Immature natural killer cell (primary cell): ENCODE measurements around the gene KIF7. TPM values are rescaled to one million over a fixed set of nuclear protein-coding genes. Genes with fewer than 3 reads are reported as not detected.
"Not testable (repeated sequence)": the region's sequence is repeated elsewhere in the genome, so short reads cannot be mapped to it uniquely, and the experiment has no call there.

Source experiments
- DNase-seq, 3 donors: peaks; one replicate each; pipeline ENCODE4 v3.0.0; 2022; ENCODE audit warnings: mixed read lengths in 1 of 3
- H3K27ac Mint-ChIP-seq, 6 donors: one replicate each; pipeline ENCODE4 v1.8.0; 2020; ENCODE audit warnings: mixed read lengths in 6 of 6, mild to moderate bottlenecking in 5 of 6, inconsistent platforms in 4 of 6, moderate library complexity in 3 of 6
- H3K27me3 Mint-ChIP-seq, 3 donors: one replicate each; pipeline ENCODE4 v1.8.0; 2020 to 2021; ENCODE audit warnings: low read depth in 3 of 3, mild to moderate bottlenecking in 3 of 3, mixed read lengths in 3 of 3, moderate library complexity in 3 of 3, inconsistent platforms in 1 of 3
- H3K36me3 Mint-ChIP-seq, 3 donors: one replicate each; pipeline ENCODE4 v1.8.0; 2020; ENCODE audit warnings: mixed read lengths in 3 of 3, inconsistent platforms in 2 of 3, mild to moderate bottlenecking in 2 of 3
- H3K4me1 Mint-ChIP-seq, 2 donors: one replicate each; pipeline ENCODE4 v1.8.0; 2020; ENCODE audit warnings: inconsistent platforms in 2 of 2, mild to moderate bottlenecking in 2 of 2, mixed read lengths in 2 of 2, moderate library complexity in 1 of 2
- H3K4me3 Mint-ChIP-seq, 5 donors: one replicate each; pipeline ENCODE4 v1.8.0; 2020; ENCODE audit warnings: mild to moderate bottlenecking in 5 of 5, mixed read lengths in 5 of 5, inconsistent platforms in 3 of 5, moderate library complexity in 3 of 5
- H3K9me3 Mint-ChIP-seq, 6 donors: one replicate each; pipeline ENCODE4 v1.8.0; 2020; ENCODE audit warnings: mild to moderate bottlenecking in 6 of 6, mixed read lengths in 6 of 6, inconsistent platforms in 4 of 6, moderate library complexity in 3 of 6
- polyA plus RNA-seq, 3 donors: library from polyadenylated mRNA; unstranded; fragments of 300-500 nt; fragmentation: Illumina TruSeq; gene quantifications; one replicate each; pipeline ENCODE4 v1.2.3, GENCODE V29; 2021

KIF7 gene
- polyA plus RNA-seq, 3 donors from 2014 or later: 0.16 TPM; not detected in 2

- H3K27ac Mint-ChIP-seq: no peak overlapping the region
- H3K4me3 Mint-ChIP-seq: no peak overlapping the region
- H3K4me1 Mint-ChIP-seq: no peaks in the 10 kb centered on the region
- peaks cover 17 to 44% (median 20%) of the 10 kb centered on the region in 3 donors for H3K36me3 Mint-ChIP-seq
- DNase-seq: no peak
- no peaks in the 10 kb centered on the region for H3K27me3 Mint-ChIP-seq
- peaks cover 0 to 17% (median 7%) of the 10 kb centered on the region in 6 donors for H3K9me3 Mint-ChIP-seq
Observed at GRCh38 chr15:89611317-89611716, 44.0 kb downstream of the KIF7 start.

GRCh38 chr15:89599021-89599420 lies 56.2 kb downstream of the KIF7 start:
- Mint-ChIP-seq H3K36me3 (peaks cover 0 to 11% (median 0%) of the 10 kb centered on the region in 3 donors), H3K4me1 (no peaks in the 10 kb centered on the region), H3K27ac (no peak overlapping the region)

GRCh38 chr15:89593018-89593417 lies 62.2 kb downstream of the KIF7 start:
- no peak overlapping the region for H3K27ac Mint-ChIP-seq
- H3K4me1 Mint-ChIP-seq: no peaks in the 10 kb centered on the region
- peaks cover 0 to 8% (median 0%) of the 10 kb centered on the region in 3 donors for H3K36me3 Mint-ChIP-seq

More at GRCh38 chr15:89599021-89599420, 56.2 kb downstream of the KIF7 start:
- DNase-seq: no peak
- H3K27me3 Mint-ChIP-seq: peaks cover 0 to 2% (median 1%) of the 10 kb centered on the region in 3 donors
- H3K4me3 Mint-ChIP-seq: no peak overlapping the region
- no peaks in the 10 kb centered on the region for H3K9me3 Mint-ChIP-seq

GRCh38 chr15:89591834-89592233 lies 63.4 kb downstream of the KIF7 start:
- peaks cover 0 to 3% (median 0%) of the 10 kb centered on the region in 3 donors for H3K36me3 Mint-ChIP-seq
- no peaks in the 10 kb centered on the region for H3K9me3 Mint-ChIP-seq
- H3K4me3 Mint-ChIP-seq: no peak overlapping the region
- no peaks in the 10 kb centered on the region for H3K27me3 Mint-ChIP-seq
- no peak for DNase-seq
- H3K27ac Mint-ChIP-seq: no peak overlapping the region
- H3K4me1 Mint-ChIP-seq: no peaks in the 10 kb centered on the region

More at GRCh38 chr15:89593018-89593417, 62.2 kb downstream of the KIF7 start:
- H3K9me3 Mint-ChIP-seq: no peaks in the 10 kb centered on the region
- no peak overlapping the region for H3K4me3 Mint-ChIP-seq
- no peak for DNase-seq
- H3K27me3 Mint-ChIP-seq: no peaks in the 10 kb centered on the region

GRCh38 chr15:89587955-89588354 lies 67.3 kb downstream of the KIF7 start:
- no peak for DNase-seq
- no peaks in the 10 kb centered on the region for H3K4me1 Mint-ChIP-seq
- H3K4me3 Mint-ChIP-seq: no peak overlapping the region
- H3K27ac Mint-ChIP-seq: no peak overlapping the region
- H3K27me3 Mint-ChIP-seq: no peaks in the 10 kb centered on the region
- H3K36me3 Mint-ChIP-seq: no peaks in the 10 kb centered on the region
- H3K9me3 Mint-ChIP-seq: no peaks in the 10 kb centered on the region

- no peaks in the 10 kb centered on the region for H3K9me3 Mint-ChIP-seq
- H3K4me3 Mint-ChIP-seq: no peak overlapping the region
Observed at GRCh38 chr15:89586651-89587050, 68.6 kb downstream of the KIF7 start.

GRCh38 chr15:89580747-89581146 lies 74.5 kb downstream of the KIF7 start:
- not testable (repeated sequence) for H3K27ac Mint-ChIP-seq, H3K9me3 Mint-ChIP-seq, H3K36me3 Mint-ChIP-seq, H3K27me3 Mint-ChIP-seq, DNase-seq, H3K4me1 Mint-ChIP-seq, H3K4me3 Mint-ChIP-seq

More at GRCh38 chr15:89586651-89587050, 68.6 kb downstream of the KIF7 start:
- no peak for DNase-seq
- no peaks in the 10 kb centered on the region for H3K36me3 Mint-ChIP-seq
- H3K27ac Mint-ChIP-seq: no peak overlapping the region
- H3K27me3 Mint-ChIP-seq: no peaks in the 10 kb centered on the region
- H3K4me1 Mint-ChIP-seq: no peaks in the 10 kb centered on the region

- Mint-ChIP-seq H3K4me3 (no peak overlapping the region), H3K4me1 (peaks cover 8 to 17% of the 10 kb centered on the region in 2 donors), H3K9me3 (no peaks in the 10 kb centered on the region), H3K27ac (no peak overlapping the region), H3K27me3 (peaks cover 3 to 8% (median 6%) of the 10 kb centered on the region in 3 donors), H3K36me3 (no peaks in the 10 kb centered on the region)
- no peak for DNase-seq
Observed at GRCh38 chr15:89578146-89578545, 77.1 kb downstream of the KIF7 start.

Other genes starting within 250 kb of the KIF7 start
- gene RHCG, start 158.9 kb downstream of the KIF7 start, polyA plus RNA-seq: not detected
- gene TICRR, start 80.0 kb downstream of the KIF7 start, polyA plus RNA-seq: under 1 TPM in 1 of 3 donors, not detected in 2; 0.10 TPM
- not detected for gene PLIN1, start 23.9 kb upstream of the KIF7 start, polyA plus RNA-seq
- 1 to 10 TPM; 3.1 to 5.9 (median 5.3) TPM for gene PEX11A, start 35.3 kb upstream of the KIF7 start, polyA plus RNA-seq
- under 1 TPM in 2 of 3 donors, not detected in 1; 0.16 to 0.46 TPM for gene WDR93, start 35.3 kb upstream of the KIF7 start, polyA plus RNA-seq
- gene MESP1, start 95.8 kb upstream of the KIF7 start, polyA plus RNA-seq: 1 to 10 TPM; 1.8 to 5.4 (median 4.5) TPM
- gene MESP2, start 120.9 kb upstream of the KIF7 start, polyA plus RNA-seq: not detected
- 1 to 10 TPM in 1 of 3 donors, under 1 TPM in 2; 0.42 to 4.3 (median 0.59) TPM for gene ANPEP, start 159.4 kb upstream of the KIF7 start, polyA plus RNA-seq
- gene AP3S2, start 238.5 kb upstream of the KIF7 start, polyA plus RNA-seq: 10 to 100 TPM; 23.7 to 38.5 (median 32.2) TPM